ENCODE results near the gene C2orf74.

DNA sequence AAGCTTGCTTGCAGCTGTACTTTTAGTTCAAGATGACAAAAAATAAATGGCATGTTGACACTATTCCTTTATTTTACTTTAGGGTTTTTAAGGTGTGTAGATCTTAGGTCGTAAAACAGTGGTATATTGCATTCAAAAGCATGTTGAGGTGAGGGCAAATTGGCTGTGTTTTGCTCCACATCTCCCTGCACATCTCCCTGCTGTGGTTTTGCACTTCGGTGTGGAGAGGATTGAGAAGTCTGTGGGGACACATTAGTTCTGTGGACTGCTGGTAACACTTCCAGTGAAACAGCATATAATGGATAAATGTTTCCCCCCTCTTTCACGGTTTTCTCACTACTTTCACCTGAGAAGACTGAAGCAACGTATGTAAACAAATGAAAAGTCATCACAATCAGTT is 25.1 kb downstream of the C2orf74 start:
- no peak for TF ChIP-seq POLR2A (IDR thresholded peaks at IDR 0.05)
- TF ChIP-seq, protein P1, sequence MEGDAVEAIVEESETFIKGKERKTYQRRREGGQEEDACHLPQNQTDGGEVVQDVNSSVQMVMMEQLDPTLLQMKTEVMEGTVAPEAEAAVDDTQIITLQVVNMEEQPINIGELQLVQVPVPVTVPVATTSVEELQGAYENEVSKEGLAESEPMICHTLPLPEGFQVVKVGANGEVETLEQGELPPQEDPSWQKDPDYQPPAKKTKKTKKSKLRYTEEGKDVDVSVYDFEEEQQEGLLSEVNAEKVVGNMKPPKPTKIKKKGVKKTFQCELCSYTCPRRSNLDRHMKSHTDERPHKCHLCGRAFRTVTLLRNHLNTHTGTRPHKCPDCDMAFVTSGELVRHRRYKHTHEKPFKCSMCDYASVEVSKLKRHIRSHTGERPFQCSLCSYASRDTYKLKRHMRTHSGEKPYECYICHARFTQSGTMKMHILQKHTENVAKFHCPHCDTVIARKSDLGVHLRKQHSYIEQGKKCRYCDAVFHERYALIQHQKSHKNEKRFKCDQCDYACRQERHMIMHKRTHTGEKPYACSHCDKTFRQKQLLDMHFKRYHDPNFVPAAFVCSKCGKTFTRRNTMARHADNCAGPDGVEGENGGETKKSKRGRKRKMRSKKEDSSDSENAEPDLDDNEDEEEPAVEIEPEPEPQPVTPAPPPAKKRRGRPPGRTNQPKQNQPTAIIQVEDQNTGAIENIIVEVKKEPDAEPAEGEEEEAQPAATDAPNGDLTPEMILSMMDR (IDR thresholded peaks at IDR 0.05) = no peak

Measured in Peyer's patch (tissue), 4 donors.